ENCODE results near the gene FAAP20. TPM values are rescaled to one million over a fixed set of nuclear protein-coding genes. Genes with fewer than 3 reads are reported as not detected.

The FAAP20 gene
- total and polyA plus RNA-seq, 3 donors from 2014 or later, result 65.5 to 72.6 (median 72.0) TPM

DNA sequence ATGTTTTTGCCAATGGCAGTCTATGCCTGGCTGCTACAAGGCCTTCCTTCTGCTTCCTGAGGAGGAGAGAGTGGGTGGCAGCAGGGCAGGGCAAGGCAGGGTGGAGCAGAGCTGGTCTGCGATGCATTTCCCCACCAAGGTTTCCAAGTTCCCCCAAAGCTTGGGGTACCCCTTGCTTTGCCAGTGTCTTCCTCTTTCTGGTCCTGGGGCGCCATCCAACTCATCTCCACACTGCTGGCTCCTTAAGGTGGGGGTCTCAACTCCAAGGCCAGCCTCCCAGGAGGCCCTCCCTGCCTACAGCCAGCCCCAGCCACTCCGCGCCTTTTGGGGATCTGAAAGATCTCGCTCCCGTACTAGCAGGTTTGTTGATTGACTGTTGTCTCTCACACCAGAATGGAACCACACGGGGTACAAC is 29.6 kb upstream of the FAAP20 start:
- DNase-seq, result no peak
- no peaks in the 10 kb centered on the region for H3K36me3 ChIP-seq (ENCODE audit: low read depth, missing control alignments)
- intact Hi-C loops (cut with DNase I; ENCODE audit: low total_unique reads), result no loop called here
- H3K4me3 ChIP-seq, result no peak overlapping the region
- H3K4me1 ChIP-seq, result peaks cover 7% of the 10 kb centered on the region
- no peak overlapping the region for H3K27ac ChIP-seq
- 92 to 96% methylated on average over 7 of the region's 7 CpGs for WGBS, 2 donors
- TF ChIP-seq, protein P1, sequence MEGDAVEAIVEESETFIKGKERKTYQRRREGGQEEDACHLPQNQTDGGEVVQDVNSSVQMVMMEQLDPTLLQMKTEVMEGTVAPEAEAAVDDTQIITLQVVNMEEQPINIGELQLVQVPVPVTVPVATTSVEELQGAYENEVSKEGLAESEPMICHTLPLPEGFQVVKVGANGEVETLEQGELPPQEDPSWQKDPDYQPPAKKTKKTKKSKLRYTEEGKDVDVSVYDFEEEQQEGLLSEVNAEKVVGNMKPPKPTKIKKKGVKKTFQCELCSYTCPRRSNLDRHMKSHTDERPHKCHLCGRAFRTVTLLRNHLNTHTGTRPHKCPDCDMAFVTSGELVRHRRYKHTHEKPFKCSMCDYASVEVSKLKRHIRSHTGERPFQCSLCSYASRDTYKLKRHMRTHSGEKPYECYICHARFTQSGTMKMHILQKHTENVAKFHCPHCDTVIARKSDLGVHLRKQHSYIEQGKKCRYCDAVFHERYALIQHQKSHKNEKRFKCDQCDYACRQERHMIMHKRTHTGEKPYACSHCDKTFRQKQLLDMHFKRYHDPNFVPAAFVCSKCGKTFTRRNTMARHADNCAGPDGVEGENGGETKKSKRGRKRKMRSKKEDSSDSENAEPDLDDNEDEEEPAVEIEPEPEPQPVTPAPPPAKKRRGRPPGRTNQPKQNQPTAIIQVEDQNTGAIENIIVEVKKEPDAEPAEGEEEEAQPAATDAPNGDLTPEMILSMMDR (IDR thresholded peaks at IDR 0.05), result no peak
- no peak for TF ChIP-seq POLR2A (IDR thresholded peaks at IDR 0.05)
- H3K27me3 ChIP-seq, result no peaks in the 10 kb centered on the region
- H3K9me3 ChIP-seq, result no peaks in the 10 kb centered on the region

DNA sequence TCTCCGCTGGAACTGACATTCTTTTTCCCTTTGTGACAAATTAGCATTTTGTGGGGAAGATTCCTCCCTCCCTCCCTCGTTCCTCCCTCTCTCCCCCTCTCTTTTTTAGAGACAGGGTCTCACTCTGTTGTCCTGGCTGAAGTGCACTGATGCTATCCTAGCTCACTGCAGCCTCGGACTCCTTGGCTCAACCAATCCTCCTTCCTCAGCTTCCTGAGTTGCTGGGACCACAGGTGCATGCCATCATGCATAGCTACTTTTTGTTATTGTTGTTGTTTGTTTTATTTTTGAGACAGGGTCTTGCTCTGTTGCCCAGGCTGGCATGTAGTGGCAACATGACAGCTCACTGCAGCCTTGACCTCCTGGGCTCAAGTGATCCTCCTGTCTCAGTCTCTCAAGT is 26.7 kb upstream of the FAAP20 start:
- H3K27ac ChIP-seq, result no peak overlapping the region
- DNase-seq, result no peak
- no peaks in the 10 kb centered on the region for H3K9me3 ChIP-seq
- peaks cover 1% of the 10 kb centered on the region for H3K4me1 ChIP-seq
- TF ChIP-seq POLR2A (IDR thresholded peaks at IDR 0.05), result no peak
- TF ChIP-seq, protein P1 (IDR thresholded peaks at IDR 0.05), result no peak
- intact Hi-C loops (cut with DNase I; ENCODE audit: low total_unique reads), result no loop called here
- 85 to 87% methylated on average over 3 of the region's 3 CpGs for WGBS, 2 donors
- H3K36me3 ChIP-seq (ENCODE audit: low read depth, missing control alignments), result no peaks in the 10 kb centered on the region
- no peak overlapping the region for H3K4me3 ChIP-seq
- no peaks in the 10 kb centered on the region for H3K27me3 ChIP-seq

DNA sequence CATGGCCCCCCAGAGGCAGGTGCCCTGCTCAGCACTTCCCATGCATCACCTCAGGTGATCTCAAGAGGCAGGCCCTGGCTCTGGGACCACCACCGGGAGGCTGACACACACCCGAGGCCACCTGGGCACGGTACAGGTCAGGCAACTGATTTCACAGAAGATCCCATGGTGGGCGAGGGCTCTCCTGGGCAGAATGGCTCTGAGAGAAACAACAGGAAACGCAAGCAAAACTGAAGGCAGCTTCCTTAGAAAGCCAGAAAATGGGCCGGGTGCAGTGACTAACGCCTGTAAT is 22.1 kb upstream of the FAAP20 start:
- Histone ChIP-seq H3K4me1 (peaks cover 30% of the 10 kb centered on the region), H3K27ac (no peak overlapping the region), H3K36me3 (ENCODE audit: low read depth, missing control alignments) (no peaks in the 10 kb centered on the region), H3K4me3 (no peak overlapping the region), H3K27me3 (no peaks in the 10 kb centered on the region), H3K9me3 (no peaks in the 10 kb centered on the region)
- intact Hi-C loops (cut with DNase I; ENCODE audit: low total_unique reads), result no loop called here
- no peak for DNase-seq
- TF ChIP-seq, protein P1 (IDR thresholded peaks at IDR 0.05), result no peak
- no peak for TF ChIP-seq POLR2A (IDR thresholded peaks at IDR 0.05)
- 87 to 94% methylated on average over 4 to 7 of the region's 7 CpGs for WGBS, 2 donors

DNA sequence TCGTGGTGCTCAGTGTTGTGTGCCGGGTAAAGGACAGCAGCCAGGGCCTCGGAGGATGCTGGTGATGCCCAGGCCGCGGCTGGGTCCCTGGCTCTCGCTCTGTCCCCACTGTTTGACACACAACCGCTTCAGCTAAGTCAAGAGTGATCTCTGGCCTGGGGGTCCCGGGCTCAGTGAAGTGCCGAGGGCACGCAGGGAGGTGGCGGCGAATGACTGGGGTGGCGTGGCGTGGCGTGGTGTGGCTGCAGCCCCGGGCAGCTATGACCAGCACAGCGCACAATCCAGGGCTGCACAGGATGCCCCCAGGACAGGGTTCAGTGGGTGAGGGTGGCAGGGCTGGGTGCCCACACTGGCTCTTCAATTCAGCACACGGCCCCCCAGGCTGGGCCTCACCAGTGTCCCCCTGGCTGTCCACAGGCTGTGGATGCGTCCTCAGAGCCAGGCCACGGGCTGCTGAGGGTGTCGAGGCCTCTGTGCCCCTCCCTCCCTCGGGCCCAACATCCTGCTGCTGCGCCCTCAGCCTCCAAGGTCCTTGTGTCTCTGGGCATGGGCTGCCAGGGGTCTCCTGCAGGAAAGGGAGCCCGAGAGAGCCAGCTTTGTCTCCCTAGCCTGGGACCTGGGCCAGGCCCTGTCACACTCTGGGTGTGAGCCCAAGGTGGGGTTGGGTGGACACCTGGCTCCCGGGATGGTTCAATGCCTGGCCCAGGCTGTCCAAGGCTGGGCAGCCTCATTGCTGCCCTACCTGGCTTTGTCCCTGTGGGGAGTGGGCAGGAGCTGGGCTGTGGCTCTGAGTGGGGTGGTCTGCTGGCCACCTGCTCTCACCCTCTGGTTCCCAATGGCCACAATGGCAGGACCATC is 21.6 kb upstream of the FAAP20 start:
- H3K27me3 ChIP-seq, result no peaks in the 10 kb centered on the region
- WGBS, 2 donors, result 91 to 93% methylated on average over 9 to 24 of the region's 25 CpGs
- DNase-seq, result no peak
- no peaks in the 10 kb centered on the region for H3K36me3 ChIP-seq (ENCODE audit: low read depth, missing control alignments)
- intact Hi-C loops (cut with DNase I; ENCODE audit: low total_unique reads), result no loop called here
- no peaks in the 10 kb centered on the region for H3K9me3 ChIP-seq
- H3K4me3 ChIP-seq, result no peak overlapping the region
- H3K4me1 ChIP-seq, result peaks cover 30% of the 10 kb centered on the region
- TF ChIP-seq POLR2A (IDR thresholded peaks at IDR 0.05), result no peak
- TF ChIP-seq, protein P1 (IDR thresholded peaks at IDR 0.05), result no peak
- H3K27ac ChIP-seq, result no peak overlapping the region

DNA sequence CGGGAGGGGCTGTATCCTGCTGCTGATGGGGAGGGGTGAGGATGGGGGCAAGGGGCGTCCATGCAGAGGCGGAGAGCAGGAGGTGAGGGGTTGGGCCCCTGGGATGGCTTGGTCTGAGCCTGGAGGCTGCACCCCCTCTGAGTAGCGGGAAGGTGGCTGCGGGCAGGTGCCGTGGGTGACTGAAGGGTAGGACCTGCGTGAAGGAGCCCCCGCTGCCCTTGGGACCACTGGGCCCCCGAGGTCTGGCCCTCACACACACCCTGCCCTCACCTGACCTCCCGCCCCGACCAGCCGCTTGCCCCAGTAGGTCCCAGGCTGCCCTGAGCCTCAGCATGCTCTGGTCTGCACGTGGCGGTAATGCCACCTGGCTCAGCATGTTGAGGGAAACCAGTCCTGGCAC is 20.8 kb upstream of the FAAP20 start:
- no peak for TF ChIP-seq POLR2A (IDR thresholded peaks at IDR 0.05)
- H3K27ac ChIP-seq, result no peak overlapping the region
- peaks cover 30% of the 10 kb centered on the region for H3K4me1 ChIP-seq
- no peaks in the 10 kb centered on the region for H3K27me3 ChIP-seq
- no peak overlapping the region for H3K4me3 ChIP-seq
- H3K36me3 ChIP-seq (ENCODE audit: low read depth, missing control alignments), result no peaks in the 10 kb centered on the region
- no peaks in the 10 kb centered on the region for H3K9me3 ChIP-seq
- 89 to 94% methylated on average over 3 to 14 of the region's 14 CpGs for WGBS, 2 donors
- no peak for DNase-seq
- intact Hi-C loops (cut with DNase I; ENCODE audit: low total_unique reads), result no loop called here

Measured in testis (tissue), 3 donors.